Measurements from ENCODE around the gene VAV1. TPM values are rescaled to one million over a fixed set of nuclear protein-coding genes. Genes with fewer than 3 reads are reported as not detected.

The VAV1 gene
- total and polyA plus RNA-seq, 4 donors, result 0.60 to 13.3 (median 4.1) TPM

GRCh38 chr19:6723738-6724137 is 48.8 kb upstream of the VAV1 start:
- Histone ChIP-seq H3K4me3 (ENCODE audit: low read depth in 1 of 3, low read length in 3 of 3) (peak overlapping the region; percentile 9 to 21 (median 18)), H3K27me3 (ENCODE audit: control insufficient read depth in 4 of 4, insufficient read depth in 4 of 4, low read length in 3 of 4) (no peaks in the 10 kb centered on the region), H3K36me3 (ENCODE audit: control insufficient read depth in 4 of 4, insufficient read depth in 3 of 4, low read depth in 1 of 4, low read length in 3 of 4) (peaks cover 0 to 10% (median 2%) of the 10 kb centered on the region in 4 donors), H3K9ac (ENCODE audit: low read depth in 1 of 2, low read length in 2 of 2) (peak overlapping the region in 1 of 2 donors; percentile 64), H3K4me1 (ENCODE audit: control insufficient read depth in 4 of 4, insufficient read depth in 4 of 4, low read length in 3 of 4) (peaks cover 5 to 57% (median 45%) of the 10 kb centered on the region in 4 donors), H3K9me3 (ENCODE audit: control insufficient read depth in 4 of 4, low read length in 3 of 4) (no peaks in the 10 kb centered on the region), H3K27ac (ENCODE audit: low read depth in 1 of 2, low read length in 2 of 2) (peak overlapping the region; percentile 67 to 84)
- DNase-seq (ENCODE audit: low spot score), result no peak
- TF ChIP-seq NR2F2 (IDR thresholded peaks at IDR 0.05), result no peak
- TF ChIP-seq TAF1 (conservative IDR thresholded peaks at IDR 0.05), result no peak
- no peak for TF ChIP-seq EGR1 (IDR thresholded peaks at IDR 0.05; ENCODE audit: low read depth in 2 of 2)
- no peak for TF ChIP-seq YY1 (IDR thresholded peaks at IDR 0.05)
- TF ChIP-seq ATF3 (IDR thresholded peaks at IDR 0.05), result no peak
- TF ChIP-seq FOXA1 (IDR thresholded peaks at IDR 0.05), result no peak
- TF ChIP-seq HNF4G (IDR thresholded peaks at IDR 0.05), result no peak
- TF ChIP-seq MAX (IDR thresholded peaks at IDR 0.05), result no peak
- no peak for TF ChIP-seq RAD21 (IDR thresholded peaks at IDR 0.05)
- TF ChIP-seq FOXA2 (IDR thresholded peaks at IDR 0.05), result no peak
- no peak for TF ChIP-seq REST (IDR thresholded peaks at IDR 0.05)
- no peak for TF ChIP-seq SP1 (IDR thresholded peaks at IDR 0.05)
- no peak for TF ChIP-seq ZBTB33 (IDR thresholded peaks at IDR 0.05)
- no peak for TF ChIP-seq CTCF (IDR thresholded peaks at IDR 0.05; ENCODE audit: low read depth, low read length, missing input control)
- 34% methylated on average over 5 of the region's 5 CpGs for WGBS
